ENCODE measurements around the gene RNLS. TPM values are rescaled to one million over a fixed set of nuclear protein-coding genes. Genes with fewer than 3 reads are reported as not detected.

Gene RNLS
- total RNA-seq, 4 donors from 2014 or later = 7.8 to 37.2 (median 26.2) TPM

- 85 to 91% methylated on average over 4 of the region's 4 CpGs for WGBS, 2 donors
- no peak overlapping the region for H3K4me3 ChIP-seq
- H3K27me3 ChIP-seq = no peaks in the 10 kb centered on the region
- no peak overlapping the region for H3K27ac ChIP-seq
- H3K9me3 ChIP-seq = peaks cover 0 to 28% (median 9%) of the 10 kb centered on the region in 4 donors
- H3K36me3 ChIP-seq = no peaks in the 10 kb centered on the region
- DNase-seq (ENCODE audit: low spot score in 2 of 2) = no peak
- no peak for TF ChIP-seq CTCF (IDR thresholded peaks at IDR 0.05)
- no peak for TF ChIP-seq POLR2A (IDR thresholded peaks at IDR 0.05)
- TF ChIP-seq EP300 (IDR thresholded peaks at IDR 0.05) = no peak
- peaks cover 0 to 15% (median 0%) of the 10 kb centered on the region in 4 donors for H3K4me1 ChIP-seq
Observed at GRCh38 chr10:88316292-88316861, 266.7 kb downstream of the RNLS start.

- H3K27me3 ChIP-seq = no peaks in the 10 kb centered on the region
- 91 to 92% methylated on average over 3 of the region's 3 CpGs for WGBS, 2 donors
- TF ChIP-seq CTCF (IDR thresholded peaks at IDR 0.05) = no peak
- no peak for TF ChIP-seq POLR2A (IDR thresholded peaks at IDR 0.05)
- TF ChIP-seq EP300 (IDR thresholded peaks at IDR 0.05) = no peak
- H3K4me1 ChIP-seq = peaks cover 0 to 15% (median 0%) of the 10 kb centered on the region in 4 donors
- no peak overlapping the region for H3K4me3 ChIP-seq
- no peaks in the 10 kb centered on the region for H3K36me3 ChIP-seq
- H3K27ac ChIP-seq = no peak overlapping the region
- peaks cover 0 to 23% (median 9%) of the 10 kb centered on the region in 4 donors for H3K9me3 ChIP-seq
- DNase-seq (ENCODE audit: low spot score in 2 of 2) = no peak
Observed at GRCh38 chr10:88315755-88316154, 267.4 kb downstream of the RNLS start.

- peak in 1 of 2 donors; percentile 46 for DNase-seq (ENCODE audit: low spot score in 2 of 2)
- peaks cover 0 to 15% (median 0%) of the 10 kb centered on the region in 4 donors for H3K4me1 ChIP-seq
- WGBS, 2 donors = 57 to 73% methylated on average over 2 of the region's 2 CpGs
- H3K36me3 ChIP-seq = no peaks in the 10 kb centered on the region
- no peak overlapping the region for H3K4me3 ChIP-seq
- peak overlapping the region in 2 of 4 donors; percentile 15 to 56 for H3K27ac ChIP-seq
- H3K27me3 ChIP-seq = no peaks in the 10 kb centered on the region
- TF ChIP-seq EP300 (IDR thresholded peaks at IDR 0.05) = peak in 1 of 2 donors; percentile 70
- TF ChIP-seq CTCF (IDR thresholded peaks at IDR 0.05) = no peak
- H3K9me3 ChIP-seq = peaks cover 0 to 10% (median 2%) of the 10 kb centered on the region in 4 donors
Observed at GRCh38 chr10:88314362-88314761, 268.8 kb downstream of the RNLS start.

- Histone ChIP-seq H3K27ac (peak overlapping the region in 1 of 4 donors; percentile 56), H3K9me3 (peaks cover 0 to 5% (median 0%) of the 10 kb centered on the region in 4 donors), H3K4me3 (no peak overlapping the region), H3K27me3 (no peaks in the 10 kb centered on the region), H3K36me3 (no peaks in the 10 kb centered on the region), H3K4me1 (peaks cover 0 to 15% (median 0%) of the 10 kb centered on the region in 4 donors)
- no peak for DNase-seq (ENCODE audit: low spot score in 2 of 2)
- TF ChIP-seq POLR2A (IDR thresholded peaks at IDR 0.05) = no peak
- no peak for TF ChIP-seq EP300 (IDR thresholded peaks at IDR 0.05)
- TF ChIP-seq CTCF (IDR thresholded peaks at IDR 0.05) = no peak
- WGBS, 2 donors = 82 to 92% methylated on average over 1 of the region's 1 CpG
Observed at GRCh38 chr10:88313878-88314277, 269.2 kb downstream of the RNLS start.

- TF ChIP-seq EP300 (IDR thresholded peaks at IDR 0.05) (peak in 1 of 2 donors; percentile 42), POLR2A (IDR thresholded peaks at IDR 0.05) (no peak)
- H3K27ac ChIP-seq = peak overlapping the region in 1 of 4 donors; percentile 56
- H3K27me3 ChIP-seq = no peaks in the 10 kb centered on the region
- H3K36me3 ChIP-seq = no peaks in the 10 kb centered on the region
- H3K4me3 ChIP-seq = no peak overlapping the region
- 88 to 92% methylated on average over 2 of the region's 2 CpGs for WGBS, 2 donors
- DNase-seq (ENCODE audit: low spot score in 2 of 2) = no peak
- H3K4me1 ChIP-seq = peaks cover 0 to 15% (median 0%) of the 10 kb centered on the region in 4 donors
- no peaks in the 10 kb centered on the region for H3K9me3 ChIP-seq
Observed at GRCh38 chr10:88312855-88313254, 270.3 kb downstream of the RNLS start.

Measured in tibial nerve (tissue), 4 donors.